C4-2B (cell line): ENCODE data around the gene TMEM61.

Experiments used
- CTCF ChIP-seq: fragments of 450-650 bp; conservative IDR thresholded peaks from 2 replicates; pipeline ENCODE4 v1.5.1; 2017; ENCODE audit warnings: mild to moderate bottlenecking
- ZFX ChIP-seq: fragments of 450-650 bp; IDR thresholded peaks from 2 replicates; pipeline ENCODE4 v1.6.1; 2017

DNA sequence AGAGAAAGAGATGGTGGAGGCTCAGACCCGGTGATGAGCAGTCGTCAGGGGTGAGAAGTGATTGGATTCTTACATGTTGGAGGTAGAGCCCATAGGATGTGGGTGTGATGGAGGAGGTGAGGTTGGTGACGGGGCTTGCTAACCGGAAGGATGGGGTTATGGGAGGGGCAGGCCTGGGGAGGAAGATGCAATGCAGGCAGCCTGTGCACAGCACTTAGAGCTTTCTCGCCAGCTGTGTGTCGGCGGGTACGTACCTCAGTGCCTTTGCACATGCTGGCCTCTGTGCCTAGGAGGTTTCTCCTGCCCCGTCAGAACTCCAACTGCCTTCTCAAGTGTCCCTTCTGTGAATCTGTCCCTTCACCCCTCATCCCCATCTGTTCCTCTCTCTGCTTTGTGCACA lies 15.4 kb downstream of the TMEM61 start:
- TF ChIP-seq CTCF (no peak), ZFX (no peak)
